Left renal pelvis (tissue), 4 donors: ENCODE measurements around the gene LIMD2. TPM values are rescaled to one million over a fixed set of nuclear protein-coding genes. Genes with fewer than 3 reads are reported as not detected.

ENCODE experiments used
- polyA plus RNA-seq, 4 donors: library from polyadenylated mRNA; unstranded; fragments of 120-200 nt; gene quantifications; one replicate each; pipeline ENCODE4 v1.2.1, GENCODE V29; 2013; ENCODE audit not compliant: insufficient read length in 4 of 4

The LIMD2 gene
- polyA plus RNA-seq, 4 donors: 20.0 to 37.0 (median 23.2) TPM

Other genes with a start within 250 kb of the LIMD2 start
- gene ACE, start 223.1 kb downstream of the LIMD2 start, polyA plus RNA-seq: 10 to 100 TPM in 3 of 4 donors, 1 to 10 TPM in 1; 3.5 to 18.2 (median 14.8) TPM
- gene KCNH6, start 176.8 kb downstream of the LIMD2 start, polyA plus RNA-seq: 1 to 10 TPM in 2 of 4 donors, under 1 TPM in 2; 0.07 to 2.5 (median 0.98) TPM
- 100 to 1,000 TPM in 3 of 4 donors, 10 to 100 TPM in 1; 68.7 to 120 (median 110) TPM for gene DCAF7, start 149.6 kb downstream of the LIMD2 start, polyA plus RNA-seq
- gene TACO1, start 99.2 kb downstream of the LIMD2 start, polyA plus RNA-seq: 10 to 100 TPM; 13.6 to 28.2 (median 25.7) TPM
- gene MAP3K3, start 77.7 kb downstream of the LIMD2 start, polyA plus RNA-seq: 10 to 100 TPM; 27.5 to 40.8 (median 30.4) TPM
- gene STRADA, start 41.7 kb upstream of the LIMD2 start, polyA plus RNA-seq: 10 to 100 TPM; 36.6 to 73.5 (median 44.7) TPM
- 100 to 1,000 TPM in 2 of 4 donors, 10 to 100 TPM in 2; 60.3 to 120 (median 105) TPM for gene CCDC47, start 73.5 kb upstream of the LIMD2 start, polyA plus RNA-seq
- gene DDX42, start 74.0 kb upstream of the LIMD2 start, polyA plus RNA-seq: 100 to 1,000 TPM; 155 to 200 (median 186) TPM
- gene PSMC5, start 127.3 kb upstream of the LIMD2 start, polyA plus RNA-seq: 100 to 1,000 TPM; 122 to 197 (median 173) TPM
- 10 to 100 TPM; 40.5 to 83.2 (median 59.9) TPM for gene FTSJ3, start 127.5 kb upstream of the LIMD2 start, polyA plus RNA-seq
- gene SMARCD2, start 142.6 kb upstream of the LIMD2 start, polyA plus RNA-seq: 10 to 100 TPM; 42.7 to 61.0 (median 55.5) TPM
- gene CSH2, start 173.6 kb upstream of the LIMD2 start, polyA plus RNA-seq: under 1 TPM in 2 of 4 donors, not detected in 2; 0.17 to 0.90 TPM
- not detected for gene GH2, start 181.8 kb upstream of the LIMD2 start, polyA plus RNA-seq
- gene CSH1, start 196.4 kb upstream of the LIMD2 start, polyA plus RNA-seq: 1 to 10 TPM in 1 of 4 donors, not detected in 3; 2.7 TPM
- not detected for gene CSHL1, start 211.1 kb upstream of the LIMD2 start, polyA plus RNA-seq
- gene GH1, start 218.7 kb upstream of the LIMD2 start, polyA plus RNA-seq: not detected
- gene CD79B, start 232.2 kb upstream of the LIMD2 start, polyA plus RNA-seq: 1 to 10 TPM; 1.2 to 3.5 (median 2.7) TPM